Tibial artery (tissue), 4 donors: Measurements from ENCODE around the gene ADAMTS2.

Experiments
- DNase-seq, 2 donors: peaks; one replicate each; pipeline ENCODE4 v3.0.0-alpha.2; 2019
- H3K27ac ChIP-seq, 2 donors: fragments of 200-600 bp; sonication (generic) in 1 of 2; 1 replicate in 1 of 2; 2 replicates in 1 of 2; pipeline ENCODE4 v1.5.1; 2018 to 2019; ENCODE audit warnings: mild to moderate bottlenecking in 1 of 2
- H3K27me3 ChIP-seq, 2 donors: fragments of 200-600 bp; sonication (generic) in 1 of 2; one replicate each; pipeline versions ENCODE4 v1.5.1 to v1.6.0; 2016 to 2019
- H3K36me3 ChIP-seq, 3 donors: fragments of 200-600 bp; sonication (generic) in 2 of 3; one replicate each; pipeline ENCODE4 v1.5.1; 2016 to 2019; ENCODE audit warnings: mild to moderate bottlenecking in 2 of 3
- H3K4me1 ChIP-seq, 4 donors: fragments of 200-600 bp; sonication (generic) in 2 of 4; 1 replicate in 3 of 4; 2 replicates in 1 of 4; pipeline ENCODE4 v1.5.1; 2016 to 2019
- H3K4me3 ChIP-seq, 2 donors: fragments of 200-600 bp; sonication (generic) in 1 of 2; 1 replicate in 1 of 2; 2 replicates in 1 of 2; pipeline ENCODE4 v1.5.1; 2018 to 2019; ENCODE audit warnings: mild to moderate bottlenecking in 2 of 2
- H3K9me3 ChIP-seq, 3 donors: fragments of 200-600 bp; sonication (generic) in 1 of 3; one replicate each; pipeline ENCODE4 v1.5.1; 2016 to 2019
- CTCF ChIP-seq, 2 experiments: fragments of 200-600 bp in 1 of 2; fragments of 450-650 bp in 1 of 2; IDR thresholded peaks; one replicate each; pipeline ENCODE4 v1.5.1; 2017 to 2019; ENCODE audit warnings: antibody characterized with exemption in 2 of 2, mild to moderate bottlenecking in 1 of 2, moderate library complexity in 1 of 2
- intact Hi-C: fragments of 100-400 bp; cut with DNase I; formaldehyde crosslinking; loops from one replicate; pipeline ENCODE4 v1.15.0; 2023; ENCODE audit warnings: low total_unique reads

Gene ADAMTS2

GRCh38 chr5:179212870-179213269, 132.4 kb downstream of the ADAMTS2 start:
- TF ChIP-seq CTCF (IDR thresholded peaks at IDR 0.05): peak; percentile 54 to 60
- Histone ChIP-seq H3K27ac (no peak overlapping the region), H3K27me3 (no peaks in the 10 kb centered on the region), H3K9me3 (no peaks in the 10 kb centered on the region), H3K4me3 (no peak overlapping the region), H3K36me3 (no peaks in the 10 kb centered on the region), H3K4me1 (no peaks in the 10 kb centered on the region)
- DNase-seq: no peak
- intact Hi-C loops: no loop called here

- intact Hi-C loops: no loop called here
- H3K36me3 ChIP-seq: no peaks in the 10 kb centered on the region
- H3K9me3 ChIP-seq: no peaks in the 10 kb centered on the region
- TF ChIP-seq CTCF (IDR thresholded peaks at IDR 0.05): no peak
- H3K4me1 ChIP-seq: no peaks in the 10 kb centered on the region
- no peak overlapping the region for H3K4me3 ChIP-seq
- DNase-seq: no peak
- no peaks in the 10 kb centered on the region for H3K27me3 ChIP-seq
- no peak overlapping the region for H3K27ac ChIP-seq
These were observed 133.6 kb downstream of the ADAMTS2 start for GRCh38 chr5:179211631-179212030.

- no peaks in the 10 kb centered on the region for H3K9me3 ChIP-seq
- no peaks in the 10 kb centered on the region for H3K27me3 ChIP-seq
- H3K27ac ChIP-seq: no peak overlapping the region
- no peak overlapping the region for H3K4me3 ChIP-seq
- intact Hi-C loops: no loop called here
- no peak for DNase-seq
- H3K36me3 ChIP-seq: no peaks in the 10 kb centered on the region
- TF ChIP-seq CTCF (IDR thresholded peaks at IDR 0.05): no peak
- H3K4me1 ChIP-seq: no peaks in the 10 kb centered on the region
These were observed 134.2 kb downstream of the ADAMTS2 start for GRCh38 chr5:179211068-179211467.

GRCh38 chr5:179210478-179210877, 134.8 kb downstream of the ADAMTS2 start:
- no peak for TF ChIP-seq CTCF (IDR thresholded peaks at IDR 0.05)
- Histone ChIP-seq H3K36me3 (no peaks in the 10 kb centered on the region), H3K4me3 (no peak overlapping the region), H3K9me3 (no peaks in the 10 kb centered on the region), H3K4me1 (no peaks in the 10 kb centered on the region), H3K27ac (no peak overlapping the region), H3K27me3 (no peaks in the 10 kb centered on the region)
- no peak for DNase-seq
- intact Hi-C loops: no loop called here

GRCh38 chr5:179209359-179210150, 135.7 kb downstream of the ADAMTS2 start:
- H3K27me3 ChIP-seq: no peaks in the 10 kb centered on the region
- no peaks in the 10 kb centered on the region for H3K4me1 ChIP-seq
- no peak overlapping the region for H3K27ac ChIP-seq
- no peaks in the 10 kb centered on the region for H3K36me3 ChIP-seq
- no peak for DNase-seq
- H3K9me3 ChIP-seq: no peaks in the 10 kb centered on the region
- no peak overlapping the region for H3K4me3 ChIP-seq
- intact Hi-C loops: no loop called here
- no peak for TF ChIP-seq CTCF (IDR thresholded peaks at IDR 0.05)
